Keratinocyte (primary cell): ENCODE measurements around the gene DMC1. TPM values are rescaled to one million over a fixed set of nuclear protein-coding genes. Genes with fewer than 3 reads are reported as not detected.

Experiments
- DNase-seq: peaks from one replicate; pipeline ENCODE4 v3.0.0-alpha.2; 2011; ENCODE audit warnings: low read depth, missing footprints, low spot score
- FAIRE-seq: peaks from 2 replicates; lab custom pipeline; 2011; peaks lifted over from hg19 to GRCh38; lab: Jason Lieb, UNC
- H2AFZ ChIP-seq: 2 replicates; pipeline ENCODE4 v1.6.0; 2012; ENCODE audit warnings: low read length, control low read depth, inconsistent platforms; ENCODE audit not compliant: control insufficient read depth
- H3K27ac ChIP-seq: 2 replicates; pipeline ENCODE4 v1.5.1; 2011; ENCODE audit warnings: low read length; ENCODE audit not compliant: control insufficient read depth, insufficient read depth
- H3K27me3 ChIP-seq: 3 replicates; pipeline ENCODE4 v1.6.0; 2011; ENCODE audit warnings: low read length; ENCODE audit not compliant: control insufficient read depth, insufficient read depth; ENCODE audit errors: extremely low read depth
- H3K36me3 ChIP-seq, 2 experiments: 2 replicates in 1 of 2; 3 replicates in 1 of 2; pipeline ENCODE4 v1.5.1; 2011; ENCODE audit warnings: low read length in 2 of 2, mild to moderate bottlenecking in 1 of 2; ENCODE audit not compliant: control insufficient read depth in 2 of 2, insufficient read depth in 2 of 2; ENCODE audit errors: extremely low read depth in 1 of 2
- H3K4me1 ChIP-seq: 3 replicates; pipeline ENCODE4 v1.5.1; 2011; ENCODE audit warnings: low read length; ENCODE audit not compliant: control insufficient read depth, insufficient read depth; ENCODE audit errors: extremely low read depth
- H3K4me2 ChIP-seq: 3 replicates; pipeline ENCODE4 v1.6.0; 2011; ENCODE audit warnings: low read depth, low read length; ENCODE audit not compliant: control insufficient read depth, insufficient read depth; ENCODE audit errors: extremely low read depth
- H3K4me3 ChIP-seq, 3 experiments: fragments of 200-600 bp in 1 of 3; sonication (generic) in 1 of 3; 2 replicates in 2 of 3; 3 replicates in 1 of 3; pipeline ENCODE4 v1.5.1; 2011 to 2016; ENCODE audit warnings: low read length in 3 of 3, mild to moderate bottlenecking in 3 of 3, control low read depth in 2 of 3, inconsistent platforms in 1 of 3, low read depth in 1 of 3, mixed read lengths in 1 of 3, mixed run types in 1 of 3, moderate library complexity in 1 of 3; ENCODE audit not compliant: control insufficient read depth in 2 of 3, insufficient read depth in 2 of 3; ENCODE audit errors: extremely low read depth in 1 of 3
- H3K79me2 ChIP-seq: 2 replicates; pipeline ENCODE4 v1.6.0; 2012; ENCODE audit warnings: low read length; ENCODE audit not compliant: control insufficient read depth, insufficient read depth
- H3K9ac ChIP-seq: 3 replicates; pipeline ENCODE4 v1.6.0; 2011; ENCODE audit warnings: low read length; ENCODE audit not compliant: control insufficient read depth, insufficient read depth; ENCODE audit errors: extremely low read depth
- H3K9me1 ChIP-seq: 3 replicates; pipeline ENCODE4 v1.6.0; 2011; ENCODE audit warnings: low read length; ENCODE audit not compliant: control insufficient read depth, insufficient read depth; ENCODE audit errors: extremely low read depth
- H3K9me3 ChIP-seq: 2 replicates; pipeline ENCODE4 v1.5.1; 2012; ENCODE audit warnings: low read depth, low read length; ENCODE audit not compliant: control insufficient read depth
- H4K20me1 ChIP-seq: 3 replicates; pipeline ENCODE4 v1.6.0; 2011; ENCODE audit warnings: low read length; ENCODE audit not compliant: control insufficient read depth, insufficient read depth; ENCODE audit errors: extremely low read depth
- CTCF ChIP-seq, 3 experiments: IDR thresholded peaks in 1 of 3; conservative IDR thresholded peaks in 1 of 3; optimal IDR thresholded peaks in 1 of 3; 2 replicates in 2 of 3; 3 replicates in 1 of 3; pipeline versions ENCODE3 to v1.5.1; 2011; ENCODE audit warnings: low read length in 3 of 3, mild to moderate bottlenecking in 3 of 3, moderate library complexity in 2 of 3, control low read depth in 1 of 3, inconsistent platforms in 1 of 3; ENCODE audit not compliant: insufficient read depth in 2 of 3; ENCODE audit errors: extremely low read depth in 1 of 3
- EZH2 ChIP-seq: IDR thresholded peaks from one replicate; pipeline ENCODE4 v1.6.1; 2012; ENCODE audit warnings: inconsistent platforms, mild to moderate bottlenecking, low read length, moderate library complexity
- dilution Hi-C: fragments of 300-500 bp; cut with MboI; formaldehyde crosslinking; loops from one replicate; pipeline ENCODE4 v1.7.0; 2020; ENCODE audit warnings: low sequenced_read_pairs; ENCODE audit not compliant: extremely low pct_ligation_motif_present
- polyA plus RNA-seq, 5 experiments: library from polyadenylated mRNA; depleted of rRNA in 3 of 5; stranded (reverse) in 3 of 5; stranded (forward) in 1 of 5; unstranded in 1 of 5; fragments of >200 nt; gene quantifications; 1 replicate in 1 of 5; 2 replicates in 3 of 5; 3 replicates in 1 of 5; pipeline versions ENCODE4 v1.2.1 to v1.2.3, GENCODE V29; 2011 to 2012; ENCODE audit warnings: missing spikeins in 2 of 5, low read depth in 1 of 5, low replicate concordance in 1 of 5

DMC1 gene
- polyA plus RNA-seq, 1 donor (not counting 4 experiments of a cell fraction or from before 2014, with no cell fraction given) = 0.30 TPM

- Histone ChIP-seq H3K9me1 (no peaks in the 10 kb centered on the region), H3K27me3 (no peaks in the 10 kb centered on the region), H2AFZ (no peak overlapping the region), H3K9ac (no peak overlapping the region), H3K36me3 (no peaks in the 10 kb centered on the region), H3K4me2 (no peak overlapping the region), H3K9me3 (no peaks in the 10 kb centered on the region), H3K4me1 (no peaks in the 10 kb centered on the region), H3K4me3 (no peak overlapping the region), H4K20me1 (no peaks in the 10 kb centered on the region), H3K27ac (no peak overlapping the region), H3K79me2 (no peaks in the 10 kb centered on the region)
- no peak for TF ChIP-seq EZH2
- TF ChIP-seq CTCF (optimal IDR thresholded peaks at IDR 0.05 in 1 of 3, IDR thresholded peaks at IDR 0.05 in 1 of 3, conservative IDR thresholded peaks at IDR 0.05 in 1 of 3; ENCODE audit: extremely low read depth in 1 of 3, insufficient read depth in 2 of 3, low read length in 3 of 3) = no peak
- FAIRE-seq (no peak), DNase-seq (no peak)
- dilution Hi-C loops = no loop called here
Observed at GRCh38 chr22:38549101-38549894, 20.7 kb downstream of the DMC1 start.

GRCh38 chr22:38540701-38541100 is 29.3 kb downstream of the DMC1 start:
- no peaks in the 10 kb centered on the region for H3K27me3 ChIP-seq
- DNase-seq = no peak
- no peak overlapping the region for H3K4me2 ChIP-seq
- H3K9ac ChIP-seq = no peak overlapping the region
- no peaks in the 10 kb centered on the region for H3K9me1 ChIP-seq
- peaks cover 2% of the 10 kb centered on the region for H3K9me3 ChIP-seq
- dilution Hi-C loops = no loop called here
- H3K4me1 ChIP-seq = no peaks in the 10 kb centered on the region
- no peak for TF ChIP-seq CTCF (optimal IDR thresholded peaks at IDR 0.05 in 1 of 3, IDR thresholded peaks at IDR 0.05 in 1 of 3, conservative IDR thresholded peaks at IDR 0.05 in 1 of 3; ENCODE audit: extremely low read depth in 1 of 3, insufficient read depth in 2 of 3, low read length in 3 of 3)
- no peak for TF ChIP-seq EZH2
- no peak for FAIRE-seq
- no peak overlapping the region for H2AFZ ChIP-seq
- H3K4me3 ChIP-seq = no peak overlapping the region
- H4K20me1 ChIP-seq = no peaks in the 10 kb centered on the region
- no peak overlapping the region for H3K27ac ChIP-seq
- no peaks in the 10 kb centered on the region for H3K79me2 ChIP-seq
- H3K36me3 ChIP-seq = no peaks in the 10 kb centered on the region
